Mucosa of gallbladder (tissue), 1 donor: Measurements from ENCODE around the gene TXNRD2. TPM values are rescaled to one million over a fixed set of nuclear protein-coding genes. Genes with fewer than 3 reads are reported as not detected.

ENCODE experiments used
- DNase-seq: peaks from one replicate; pipeline ENCODE4 v3.0.0-alpha.2; 2020; ENCODE audit warnings: low spot score
- total RNA-seq: library from RNA; stranded (reverse); gene quantifications from one replicate; pipeline ENCODE4 v1.2.1, GENCODE V29; 2021
- donor health status: DM: no; HTN: no; CAD: no.

The TXNRD2 gene
- total RNA-seq, 1 donor from 2014 or later, result 26.9 TPM

- DNase-seq, result no peak
Observed at GRCh38 chr22:19905347-19906276, 36.0 kb downstream of the TXNRD2 start.

- DNase-seq, result no peak
Observed at GRCh38 chr22:19904935-19905334, 36.7 kb downstream of the TXNRD2 start.

GRCh38 chr22:19904174-19904856, 37.3 kb downstream of the TXNRD2 start:
- no peak for DNase-seq

- DNase-seq, result no peak
Observed at GRCh38 chr22:19903513-19903912, 38.1 kb downstream of the TXNRD2 start.

- no peak for DNase-seq
Observed at GRCh38 chr22:19903031-19903430, 38.6 kb downstream of the TXNRD2 start.

- no peak for DNase-seq
Observed at GRCh38 chr22:19902245-19902715, 39.3 kb downstream of the TXNRD2 start.

GRCh38 chr22:19901577-19902244, 39.9 kb downstream of the TXNRD2 start:
- no peak for DNase-seq

GRCh38 chr22:19900707-19901436, 40.7 kb downstream of the TXNRD2 start:
- DNase-seq, result no peak

- DNase-seq, result no peak
Observed at GRCh38 chr22:19898831-19899567, 42.6 kb downstream of the TXNRD2 start.

- no peak for DNase-seq
Observed at GRCh38 chr22:19898145-19898544, 43.5 kb downstream of the TXNRD2 start.

- DNase-seq, result no peak
Observed at GRCh38 chr22:19897726-19898125, 43.9 kb downstream of the TXNRD2 start.

- no peak for DNase-seq
Observed at GRCh38 chr22:19896665-19897355, 44.8 kb downstream of the TXNRD2 start.

GRCh38 chr22:19895160-19895849, 46.3 kb downstream of the TXNRD2 start:
- DNase-seq, result no peak

- DNase-seq, result no peak
Observed at GRCh38 chr22:19893363-19893762, 48.3 kb downstream of the TXNRD2 start.

GRCh38 chr22:19892925-19893324, 48.7 kb downstream of the TXNRD2 start:
- DNase-seq, result no peak

- no peak for DNase-seq
Observed at GRCh38 chr22:19892257-19892879, 49.2 kb downstream of the TXNRD2 start.

- DNase-seq, result peak; percentile 20
Observed at GRCh38 chr22:19891317-19892256, 50.0 kb downstream of the TXNRD2 start.
